Measurements from ENCODE around the gene PSMB7.

The PSMB7 gene

GRCh38 chr9:124385623-124386022 lies 29.6 kb downstream of the PSMB7 start:
- H3K9me2 ChIP-seq (replicated peaks; ENCODE audit: low read depth, low read length), result no peaks in the 10 kb centered on the region
- peaks cover 23% of the 10 kb centered on the region; the same call in 1 of the 2 replicates for H3K36me3 ChIP-seq (ENCODE audit: insufficient read depth, low read length)
- no peak overlapping the region for H3K4me2 ChIP-seq (ENCODE audit: low read depth, low read length, poor library complexity, severe bottlenecking)
- H3K27me3 ChIP-seq (ENCODE audit: insufficient read depth, low read length, poor library complexity, severe bottlenecking), result no peaks in the 10 kb centered on the region
- H3K9me3 ChIP-seq (ENCODE audit: insufficient read depth, low read depth, low read length), result no peaks in the 10 kb centered on the region
- H3K4me3 ChIP-seq (ENCODE audit: low read length, poor library complexity, severe bottlenecking), result no peak overlapping the region
- peaks cover 26% of the 10 kb centered on the region for H3K4me1 ChIP-seq (ENCODE audit: insufficient read depth, low read length, poor library complexity, severe bottlenecking)
- TF ChIP-seq CTCF (conservative IDR thresholded peaks at IDR 0.05; ENCODE audit: low read length) (no peak), EZH2phosphoT487 (IDR thresholded peaks at IDR 0.05; ENCODE audit: borderline replicate concordance) (no peak)
- no peak overlapping the region for H2AFZ ChIP-seq (ENCODE audit: low read length)
- peaks cover 73% of the 10 kb centered on the region for H3K79me2 ChIP-seq (ENCODE audit: insufficient read depth, low read length)
- no peaks in the 10 kb centered on the region for H3F3A ChIP-seq (ENCODE audit: low read depth)
- H3K9ac ChIP-seq (ENCODE audit: low read depth, low read length, poor library complexity, severe bottlenecking), result no peak overlapping the region
- peaks cover 24% of the 10 kb centered on the region for H4K20me1 ChIP-seq (ENCODE audit: insufficient read depth, low read length, poor library complexity, severe bottlenecking)

- H3F3A ChIP-seq (ENCODE audit: low read depth), result no peaks in the 10 kb centered on the region
- TF ChIP-seq CTCF (conservative IDR thresholded peaks at IDR 0.05; ENCODE audit: low read length), result no peak
- TF ChIP-seq EZH2phosphoT487 (IDR thresholded peaks at IDR 0.05; ENCODE audit: borderline replicate concordance), result no peak
- peaks cover 29% of the 10 kb centered on the region; the same call in 1 of the 2 replicates for H3K36me3 ChIP-seq (ENCODE audit: insufficient read depth, low read length)
- no peak overlapping the region for H3K4me2 ChIP-seq (ENCODE audit: low read depth, low read length, poor library complexity, severe bottlenecking)
- no peak overlapping the region for H3K9ac ChIP-seq (ENCODE audit: low read depth, low read length, poor library complexity, severe bottlenecking)
- no peaks in the 10 kb centered on the region for H3K9me3 ChIP-seq (ENCODE audit: insufficient read depth, low read depth, low read length)
- peaks cover 22% of the 10 kb centered on the region for H4K20me1 ChIP-seq (ENCODE audit: insufficient read depth, low read length, poor library complexity, severe bottlenecking)
- H3K79me2 ChIP-seq (ENCODE audit: insufficient read depth, low read length), result peaks cover 68% of the 10 kb centered on the region
- H2AFZ ChIP-seq (ENCODE audit: low read length), result no peak overlapping the region
- H3K27me3 ChIP-seq (ENCODE audit: insufficient read depth, low read length, poor library complexity, severe bottlenecking), result no peaks in the 10 kb centered on the region
- H3K9me2 ChIP-seq (replicated peaks; ENCODE audit: low read depth, low read length), result no peaks in the 10 kb centered on the region
- H3K4me1 ChIP-seq (ENCODE audit: insufficient read depth, low read length, poor library complexity, severe bottlenecking), result peaks cover 26% of the 10 kb centered on the region
- no peak overlapping the region for H3K4me3 ChIP-seq (ENCODE audit: low read length, poor library complexity, severe bottlenecking)
Observed at GRCh38 chr9:124384846-124385245, 30.4 kb downstream of the PSMB7 start.

DNA sequence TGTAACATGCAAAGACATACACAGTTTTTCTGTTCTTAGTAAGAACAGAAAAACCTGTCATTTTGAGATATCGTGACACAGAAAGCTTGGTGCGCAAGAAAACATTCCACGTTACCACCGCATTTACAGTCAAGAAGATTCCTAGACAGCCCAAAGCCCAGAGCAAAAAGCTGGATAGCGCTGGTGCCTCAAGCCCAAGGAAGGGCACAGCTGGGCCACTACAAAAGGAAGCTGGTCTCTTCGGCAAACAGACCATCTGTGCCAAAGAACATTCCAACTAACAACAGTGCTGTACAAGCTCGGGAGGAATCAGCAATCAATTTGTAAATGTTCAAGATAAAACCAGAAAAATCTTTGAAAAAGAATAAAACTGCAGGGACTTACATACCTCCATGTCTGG lies 31.0 kb downstream of the PSMB7 start:
- Histone ChIP-seq H3K4me2 (ENCODE audit: low read depth, low read length, poor library complexity, severe bottlenecking) (no peak overlapping the region), H3K79me2 (ENCODE audit: insufficient read depth, low read length) (peaks cover 65% of the 10 kb centered on the region), H3K4me1 (ENCODE audit: insufficient read depth, low read length, poor library complexity, severe bottlenecking) (peaks cover 25% of the 10 kb centered on the region), H3K4me3 (ENCODE audit: low read length, poor library complexity, severe bottlenecking) (no peak overlapping the region), H3K9ac (ENCODE audit: low read depth, low read length, poor library complexity, severe bottlenecking) (no peak overlapping the region), H3K9me2 (replicated peaks; ENCODE audit: low read depth, low read length) (no peaks in the 10 kb centered on the region), H3K36me3 (ENCODE audit: insufficient read depth, low read length) (peaks cover 35% of the 10 kb centered on the region; the same call in 1 of the 2 replicates), H3K9me3 (ENCODE audit: insufficient read depth, low read depth, low read length) (no peaks in the 10 kb centered on the region), H3F3A (ENCODE audit: low read depth) (no peaks in the 10 kb centered on the region), H4K20me1 (ENCODE audit: insufficient read depth, low read length, poor library complexity, severe bottlenecking) (peaks cover 22% of the 10 kb centered on the region), H2AFZ (ENCODE audit: low read length) (no peak overlapping the region), H3K27me3 (ENCODE audit: insufficient read depth, low read length, poor library complexity, severe bottlenecking) (no peaks in the 10 kb centered on the region)
- no peak for TF ChIP-seq EZH2phosphoT487 (IDR thresholded peaks at IDR 0.05; ENCODE audit: borderline replicate concordance)
- no peak for TF ChIP-seq CTCF (conservative IDR thresholded peaks at IDR 0.05; ENCODE audit: low read length)
